AG09319 (cell line): Measurements from ENCODE around the gene NPR1.
A peak's percentile ranks its signal among the peaks of the same experiment; 100 is the strongest.
"Not testable (repeated sequence)": the region's sequence is repeated elsewhere in the genome, so short reads cannot be mapped to it uniquely, and the experiment has no call there.

Experiments used
- DNase-seq: peaks from one replicate; pipeline ENCODE4 v3.0.0-alpha.2; 2010; ENCODE audit warnings: low read depth; ENCODE audit errors: extremely low read depth
- TF ChIP-seq, protein P1 (sequence below): IDR thresholded peaks from 2 replicates; pipeline ENCODE4 v1.5.1; 2011; ENCODE audit warnings: low read depth, mild to moderate bottlenecking, inconsistent platforms, low read length, moderate library complexity

The NPR1 gene

DNA sequence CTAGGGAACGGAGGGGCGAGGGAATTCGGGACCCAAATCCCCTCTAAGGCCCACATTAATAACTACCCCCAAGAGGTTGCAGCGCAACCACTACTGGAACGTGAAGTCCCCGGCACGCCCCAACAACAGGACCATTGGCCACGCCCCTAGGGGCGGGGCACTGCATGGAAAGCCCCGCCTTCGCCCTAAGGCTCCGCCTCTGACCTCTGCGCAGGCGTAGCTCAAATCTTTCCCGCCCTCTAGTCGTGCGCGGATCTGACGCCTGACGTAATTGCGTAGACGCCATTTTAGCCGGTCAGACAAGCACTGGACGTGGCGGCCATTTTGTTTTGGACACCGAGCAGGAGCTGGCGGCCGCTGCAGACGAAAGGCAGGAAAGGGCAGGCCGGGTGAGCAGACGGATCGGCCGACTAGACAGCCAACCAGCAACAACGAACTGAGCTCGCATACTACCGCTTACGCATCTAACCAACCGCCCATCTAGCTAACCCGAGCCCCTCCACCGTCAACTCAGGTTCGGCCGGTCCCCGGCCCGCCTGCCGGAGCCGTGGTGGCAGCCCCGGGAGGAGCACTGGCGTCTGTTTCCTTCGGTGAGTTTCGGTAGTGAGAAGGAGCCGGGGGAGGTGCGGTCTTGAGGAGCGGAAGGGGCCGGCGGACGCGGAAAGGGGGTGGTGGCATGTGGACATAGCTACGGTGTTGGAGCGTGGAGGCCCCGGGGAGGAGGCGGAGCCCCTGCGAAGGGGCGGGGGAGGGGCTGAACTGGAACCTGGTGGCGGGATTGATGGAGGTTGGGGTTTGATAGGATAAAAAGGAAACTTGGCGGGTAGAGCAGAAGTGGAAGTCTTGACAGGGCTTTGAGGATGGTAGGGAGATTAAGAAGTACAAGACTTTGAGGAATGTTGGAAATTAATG lies 44.5 kb upstream of the NPR1 start, which contains the start of gene CHTOP:
TSS of gene CHTOP (plus strand) at position 313 of the 912 bp plus-strand sequence. CDS start 2,523 bp downstream, outside the sequence.
- DNase-seq, result peak; percentile 97
- TF ChIP-seq, protein P1, sequence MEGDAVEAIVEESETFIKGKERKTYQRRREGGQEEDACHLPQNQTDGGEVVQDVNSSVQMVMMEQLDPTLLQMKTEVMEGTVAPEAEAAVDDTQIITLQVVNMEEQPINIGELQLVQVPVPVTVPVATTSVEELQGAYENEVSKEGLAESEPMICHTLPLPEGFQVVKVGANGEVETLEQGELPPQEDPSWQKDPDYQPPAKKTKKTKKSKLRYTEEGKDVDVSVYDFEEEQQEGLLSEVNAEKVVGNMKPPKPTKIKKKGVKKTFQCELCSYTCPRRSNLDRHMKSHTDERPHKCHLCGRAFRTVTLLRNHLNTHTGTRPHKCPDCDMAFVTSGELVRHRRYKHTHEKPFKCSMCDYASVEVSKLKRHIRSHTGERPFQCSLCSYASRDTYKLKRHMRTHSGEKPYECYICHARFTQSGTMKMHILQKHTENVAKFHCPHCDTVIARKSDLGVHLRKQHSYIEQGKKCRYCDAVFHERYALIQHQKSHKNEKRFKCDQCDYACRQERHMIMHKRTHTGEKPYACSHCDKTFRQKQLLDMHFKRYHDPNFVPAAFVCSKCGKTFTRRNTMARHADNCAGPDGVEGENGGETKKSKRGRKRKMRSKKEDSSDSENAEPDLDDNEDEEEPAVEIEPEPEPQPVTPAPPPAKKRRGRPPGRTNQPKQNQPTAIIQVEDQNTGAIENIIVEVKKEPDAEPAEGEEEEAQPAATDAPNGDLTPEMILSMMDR, result no peak

- DNase-seq, result no peak
- TF ChIP-seq, protein P1, result no peak
Observed at GRCh38 chr1:153635872-153636271, 42.6 kb upstream of the NPR1 start.

DNA sequence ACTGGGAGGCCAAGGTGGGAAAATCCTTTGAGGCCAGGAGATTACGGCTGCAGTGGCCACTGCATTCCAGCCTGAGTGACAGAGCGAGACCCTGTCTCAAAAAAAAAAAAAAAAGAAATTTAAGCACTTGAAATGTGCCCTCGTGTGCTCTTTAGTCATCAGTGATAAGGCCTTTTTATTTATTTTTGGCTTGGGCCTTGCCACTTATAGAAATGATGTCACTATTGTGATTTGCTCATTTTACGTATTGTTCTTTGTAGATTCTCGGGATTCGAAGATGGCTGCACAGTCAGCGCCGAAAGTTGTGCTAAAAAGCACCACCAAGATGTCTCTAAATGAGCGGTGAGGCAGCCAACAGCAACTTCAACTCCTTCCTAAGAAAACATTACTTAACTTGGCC lies 42.2 kb upstream of the NPR1 start:
- no peak for DNase-seq
- TF ChIP-seq, protein P1, result no peak

DNA sequence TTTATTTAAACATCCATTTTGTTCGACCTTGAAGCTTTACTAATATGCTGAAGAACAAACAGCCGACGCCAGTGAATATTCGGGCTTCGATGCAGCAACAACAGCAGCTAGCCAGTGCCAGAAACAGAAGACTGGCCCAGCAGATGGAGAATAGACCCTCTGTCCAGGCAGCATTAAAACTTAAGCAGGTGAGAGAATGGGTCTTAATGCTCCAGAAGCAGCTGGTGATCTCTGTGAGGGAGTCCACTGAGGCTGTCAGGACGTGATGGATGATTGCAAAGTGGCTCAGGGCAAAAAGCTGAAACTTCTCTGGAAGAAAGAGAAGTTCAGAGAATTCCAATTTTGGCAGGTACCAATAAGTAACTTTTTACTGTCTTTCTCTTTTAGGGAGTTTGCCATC lies 40.2 kb upstream of the NPR1 start:
- TF ChIP-seq, protein P1, result no peak
- no peak for DNase-seq

DNA sequence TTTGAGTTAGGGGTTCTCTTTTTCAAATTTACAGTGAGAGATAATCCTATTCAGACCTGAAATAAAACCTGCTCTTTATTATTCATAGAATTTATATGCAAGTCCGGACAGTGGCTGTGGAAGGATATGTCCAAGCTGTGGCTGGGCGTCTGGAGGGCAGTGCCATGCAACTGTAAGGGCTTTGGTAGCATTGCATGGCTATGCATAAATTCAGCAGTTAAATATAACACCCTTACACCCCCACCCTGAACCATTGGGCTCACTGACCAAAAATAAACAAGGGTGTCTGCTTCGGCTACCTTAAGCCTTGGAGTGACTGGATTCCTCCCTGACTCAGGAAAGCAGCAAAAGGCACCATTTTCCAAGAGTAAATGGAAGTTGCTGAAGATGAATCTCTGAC lies 39.2 kb upstream of the NPR1 start:
- DNase-seq, result no peak
- TF ChIP-seq, protein P1, result no peak

GRCh38 chr1:153640213-153640612 lies 38.3 kb upstream of the NPR1 start:
- not testable (repeated sequence) for DNase-seq

GRCh38 chr1:153640861-153641260 lies 37.6 kb upstream of the NPR1 start:
- DNase-seq, result no peak
- TF ChIP-seq, protein P1, result no peak
